ENCODE measurements around the gene GPHB5. TPM values are rescaled to one million over a fixed set of nuclear protein-coding genes. Genes with fewer than 3 reads are reported as not detected.
"Not testable (repeated sequence)": the region's sequence is repeated elsewhere in the genome, so short reads cannot be mapped to it uniquely, and the experiment has no call there.

GPHB5 gene
- total RNA-seq, 4 donors from 2014 or later = not detected

- Histone ChIP-seq H3K9me3 (no peaks in the 10 kb centered on the region), H3K27ac (no peak overlapping the region), H3K27me3 (no peaks in the 10 kb centered on the region), H3K4me3 (no peak overlapping the region), H3K36me3 (peaks cover 0 to 87% (median 0%) of the 10 kb centered on the region in 3 donors), H3K4me1 (peaks cover 0 to 8% (median 0%) of the 10 kb centered on the region in 4 donors)
- no peak for TF ChIP-seq EP300 (IDR thresholded peaks at IDR 0.05)
- no peak for TF ChIP-seq CTCF (IDR thresholded peaks at IDR 0.05)
- TF ChIP-seq POLR2A (IDR thresholded peaks at IDR 0.05) = no peak
- WGBS, 2 donors = 67 to 68% methylated on average over 6 of the region's 6 CpGs
- DNase-seq (ENCODE audit: low spot score in 2 of 2) = no peak
These were observed 30.9 kb downstream of the GPHB5 start for GRCh38 chr14:63287666-63288483.

GRCh38 chr14:63286071-63286470 is 32.7 kb downstream of the GPHB5 start:
- WGBS, 2 donors = 78 to 85% methylated on average over 2 of the region's 2 CpGs
- H3K4me3 ChIP-seq = no peak overlapping the region
- TF ChIP-seq CTCF (IDR thresholded peaks at IDR 0.05) = no peak
- no peak for TF ChIP-seq EP300 (IDR thresholded peaks at IDR 0.05)
- TF ChIP-seq POLR2A (IDR thresholded peaks at IDR 0.05) = no peak
- H3K27me3 ChIP-seq = no peaks in the 10 kb centered on the region
- H3K27ac ChIP-seq = no peak overlapping the region
- peaks cover 0 to 13% (median 0%) of the 10 kb centered on the region in 4 donors for H3K4me1 ChIP-seq
- H3K9me3 ChIP-seq = no peaks in the 10 kb centered on the region
- no peak for DNase-seq (ENCODE audit: low spot score in 2 of 2)
- H3K36me3 ChIP-seq = peaks cover 0 to 70% (median 0%) of the 10 kb centered on the region in 3 donors

- no peak for DNase-seq (ENCODE audit: low spot score in 2 of 2)
- peaks cover 0 to 13% (median 0%) of the 10 kb centered on the region in 4 donors for H3K4me1 ChIP-seq
- TF ChIP-seq EP300 (IDR thresholded peaks at IDR 0.05) = no peak
- H3K27me3 ChIP-seq = no peaks in the 10 kb centered on the region
- H3K36me3 ChIP-seq = peaks cover 0 to 60% (median 0%) of the 10 kb centered on the region in 3 donors
- no peak overlapping the region for H3K27ac ChIP-seq
- WGBS, 2 donors = 83 to 87% methylated on average over 7 of the region's 7 CpGs
- H3K9me3 ChIP-seq = no peaks in the 10 kb centered on the region
- no peak overlapping the region for H3K4me3 ChIP-seq
These were observed 34.9 kb downstream of the GPHB5 start for GRCh38 chr14:63283884-63284248.

GRCh38 chr14:63282997-63283883 is 35.5 kb downstream of the GPHB5 start:
- Histone ChIP-seq H3K9me3 (no peaks in the 10 kb centered on the region), H3K4me3 (no peak overlapping the region), H3K27me3 (no peaks in the 10 kb centered on the region), H3K27ac (no peak overlapping the region), H3K36me3 (peaks cover 0 to 54% (median 0%) of the 10 kb centered on the region in 3 donors), H3K4me1 (peaks cover 0 to 13% (median 0%) of the 10 kb centered on the region in 4 donors)
- no peak for DNase-seq (ENCODE audit: low spot score in 2 of 2)
- 54 to 62% methylated on average over 8 of the region's 8 CpGs for WGBS, 2 donors
- no peak for TF ChIP-seq CTCF (IDR thresholded peaks at IDR 0.05)
- TF ChIP-seq EP300 (IDR thresholded peaks at IDR 0.05) = no peak

GRCh38 chr14:63279933-63280332 is 38.8 kb downstream of the GPHB5 start:
- not testable (repeated sequence) for H3K9me3 ChIP-seq; H3K27me3 ChIP-seq; H3K4me3 ChIP-seq; DNase-seq (ENCODE audit: low spot score in 2 of 2); H3K27ac ChIP-seq
- 93 to 99% methylated on average over 4 of the region's 4 CpGs for WGBS, 2 donors
- Histone ChIP-seq H3K36me3 (peaks cover 0 to 22% (median 0%) of the 10 kb centered on the region in 3 donors), H3K4me1 (peaks cover 0 to 30% (median 0%) of the 10 kb centered on the region in 4 donors)
